GM21717 (cell line): ENCODE data around the gene OLR1.

Experiments used
- ATAC-seq: cut with Tn5 transposase; IDR thresholded peaks from one replicate; pipeline ENCODE4 v1.9.1; 2021; ENCODE audit warnings: mild to moderate bottlenecking, moderate library complexity; ENCODE audit not compliant: unreplicated experiment

Gene OLR1

DNA sequence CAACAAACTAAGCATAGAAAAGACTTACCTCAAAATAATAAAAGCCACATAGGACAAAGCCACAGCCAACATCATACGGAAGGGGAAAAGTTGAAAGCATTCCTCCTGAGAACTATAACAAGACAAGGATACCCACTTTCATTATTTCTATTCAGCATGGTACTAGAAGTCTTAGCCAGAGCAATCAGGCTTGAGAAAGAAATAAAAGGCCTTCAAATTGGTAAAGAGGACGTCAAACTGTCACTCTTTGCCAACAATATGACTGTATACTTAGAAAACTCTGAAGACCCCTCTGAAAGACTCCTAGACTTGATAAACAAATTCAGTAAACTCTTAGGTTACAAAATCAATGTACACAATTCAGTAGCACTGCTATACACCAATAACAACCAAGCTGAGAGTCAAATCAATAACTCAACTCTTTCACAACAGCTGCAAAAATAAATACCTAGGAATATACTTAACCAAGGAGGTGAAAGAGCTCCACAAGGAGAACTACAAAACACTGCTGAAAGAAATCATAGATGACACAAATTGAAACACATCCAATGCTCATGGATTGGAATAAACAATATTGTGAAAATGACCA, 61.6 kb downstream of the OLR1 start:
- ATAC-seq, result no peak
